ENCODE data around the gene PABPC4L. TPM values are rescaled to one million over a fixed set of nuclear protein-coding genes. Genes with fewer than 3 reads are reported as not detected.
A peak's percentile ranks its signal among the peaks of the same experiment; 100 is the strongest.
"Not testable (repeated sequence)": the region's sequence is repeated elsewhere in the genome, so short reads cannot be mapped to it uniquely, and the experiment has no call there.

PABPC4L gene
- total RNA-seq, 1 experiment from 2014 or later = not detected

GRCh38 chr4:134219043-134219442 lies 17.5 kb upstream of the PABPC4L start:
- no TSS peak for BruUV-seq (replicated peaks)
- Mint-ChIP-seq H3K36me3 (ENCODE audit: insufficient read depth, unreplicated experiment) (no peaks in the 10 kb centered on the region), H3K27ac (ENCODE audit: unreplicated experiment) (no peak overlapping the region), H3K4me1 (ENCODE audit: low read depth, unreplicated experiment) (peaks cover 11% of the 10 kb centered on the region), H3K27me3 (ENCODE audit: insufficient read depth, unreplicated experiment) (no peaks in the 10 kb centered on the region), H3K4me3 (ENCODE audit: unreplicated experiment) (no peak overlapping the region), H3K9me3 (ENCODE audit: unreplicated experiment) (peaks cover 7% of the 10 kb centered on the region)
- Histone ChIP-seq H3K27me3 (replicated peaks; ENCODE audit: control insufficient read depth, insufficient read depth, low read length) (no peaks in the 10 kb centered on the region), H3K4me1 (peaks cover 16% of the 10 kb centered on the region; the same call in 1 of the 2 replicates), H3K36me3 (ENCODE audit: control insufficient read depth, insufficient read depth, low read length) (no peaks in the 10 kb centered on the region), H3K4me3 (ENCODE audit: low read depth, low read length) (no peak overlapping the region), H3K9me3 (no peaks in the 10 kb centered on the region)
- ChIA-PET POLR2A (no interaction called here), CTCF (no interaction called here)
- TF ChIP-seq CTCF (IDR thresholded peaks at IDR 0.05; ENCODE audit: insufficient read depth in 1 of 2, low read depth in 1 of 2, low read length in 1 of 2, severe bottlenecking in 1 of 2, unreplicated experiment in 1 of 2) = no peak
- no peak for DNase-seq
- intact Hi-C loops (cut with micrococcal nuclease; ENCODE audit: unreplicated experiment) = no loop called here

- Mint-ChIP-seq H3K36me3 (ENCODE audit: insufficient read depth, unreplicated experiment) (no peaks in the 10 kb centered on the region), H3K9me3 (ENCODE audit: unreplicated experiment) (peaks cover 7% of the 10 kb centered on the region), H3K27ac (ENCODE audit: unreplicated experiment) (peak overlapping the region; percentile 13), H3K4me3 (ENCODE audit: unreplicated experiment) (no peak overlapping the region), H3K4me1 (ENCODE audit: low read depth, unreplicated experiment) (peaks cover 11% of the 10 kb centered on the region), H3K27me3 (ENCODE audit: insufficient read depth, unreplicated experiment) (no peaks in the 10 kb centered on the region)
- BruUV-seq (replicated peaks) = no TSS peak
- ChIA-PET POLR2A (no interaction called here), CTCF (no interaction called here)
- DNase-seq = no peak
- Histone ChIP-seq H3K27me3 (replicated peaks; ENCODE audit: control insufficient read depth, insufficient read depth, low read length) (no peaks in the 10 kb centered on the region), H3K9me3 (no peaks in the 10 kb centered on the region), H3K4me1 (peaks cover 16% of the 10 kb centered on the region; the same call in 1 of the 2 replicates), H3K4me3 (ENCODE audit: low read depth, low read length) (no peak overlapping the region), H3K36me3 (ENCODE audit: control insufficient read depth, insufficient read depth, low read length) (no peaks in the 10 kb centered on the region)
- intact Hi-C loops (cut with micrococcal nuclease; ENCODE audit: unreplicated experiment) = no loop called here
- TF ChIP-seq CTCF (IDR thresholded peaks at IDR 0.05; ENCODE audit: insufficient read depth in 1 of 2, low read depth in 1 of 2, low read length in 1 of 2, severe bottlenecking in 1 of 2, unreplicated experiment in 1 of 2) = no peak
Observed at GRCh38 chr4:134216411-134216810, 14.8 kb upstream of the PABPC4L start.

GRCh38 chr4:134215620-134216344 lies 14.2 kb upstream of the PABPC4L start:
- POLR2A ChIA-PET = no interaction called here
- no peak for DNase-seq
- no peaks in the 10 kb centered on the region for H3K27me3 ChIP-seq (replicated peaks; ENCODE audit: control insufficient read depth, insufficient read depth, low read length)
- H3K4me1 ChIP-seq = peaks cover 16% of the 10 kb centered on the region; the same call in 1 of the 2 replicates
- CTCF ChIA-PET = no interaction called here
- no peaks in the 10 kb centered on the region for H3K36me3 ChIP-seq (ENCODE audit: control insufficient read depth, insufficient read depth, low read length)
- Mint-ChIP-seq H3K36me3 (ENCODE audit: insufficient read depth, unreplicated experiment) (no peaks in the 10 kb centered on the region), H3K4me1 (ENCODE audit: low read depth, unreplicated experiment) (peaks cover 11% of the 10 kb centered on the region), H3K27me3 (ENCODE audit: insufficient read depth, unreplicated experiment) (no peaks in the 10 kb centered on the region), H3K4me3 (ENCODE audit: unreplicated experiment) (no peak overlapping the region), H3K27ac (ENCODE audit: unreplicated experiment) (peak overlapping the region; percentile 13), H3K9me3 (ENCODE audit: unreplicated experiment) (peaks cover 7% of the 10 kb centered on the region)
- no TSS peak for BruUV-seq (replicated peaks)
- intact Hi-C loops (cut with micrococcal nuclease; ENCODE audit: unreplicated experiment) = no loop called here
- no peak for TF ChIP-seq CTCF (IDR thresholded peaks at IDR 0.05; ENCODE audit: insufficient read depth in 1 of 2, low read depth in 1 of 2, low read length in 1 of 2, severe bottlenecking in 1 of 2, unreplicated experiment in 1 of 2)
- no peaks in the 10 kb centered on the region for H3K9me3 ChIP-seq
- H3K4me3 ChIP-seq (ENCODE audit: low read depth, low read length) = no peak overlapping the region

- POLR2A ChIA-PET; H3K4me1 Mint-ChIP-seq (ENCODE audit: low read depth, unreplicated experiment); H3K27ac Mint-ChIP-seq (ENCODE audit: unreplicated experiment); intact Hi-C loops (cut with micrococcal nuclease; ENCODE audit: unreplicated experiment); DNase-seq; H3K27me3 ChIP-seq (replicated peaks; ENCODE audit: control insufficient read depth, insufficient read depth, low read length); H3K36me3 Mint-ChIP-seq (ENCODE audit: insufficient read depth, unreplicated experiment); H3K9me3 ChIP-seq; CTCF ChIA-PET; H3K27me3 Mint-ChIP-seq (ENCODE audit: insufficient read depth, unreplicated experiment); H3K4me3 ChIP-seq (ENCODE audit: low read depth, low read length); H3K4me1 ChIP-seq; H3K4me3 Mint-ChIP-seq (ENCODE audit: unreplicated experiment); BruUV-seq (replicated peaks); H3K9me3 Mint-ChIP-seq (ENCODE audit: unreplicated experiment); H3K36me3 ChIP-seq (ENCODE audit: control insufficient read depth, insufficient read depth, low read length): not testable (repeated sequence)
Observed at GRCh38 chr4:134207955-134208354, 6.4 kb upstream of the PABPC4L start.

All from Caco-2 (cell line).